Vagina (tissue), 2 donors: ENCODE measurements around the gene ADD3.

ENCODE experiments used
- POLR2A ChIP-seq, 2 donors: fragments of 450-650 bp; IDR thresholded peaks; one replicate each; pipeline ENCODE4 v1.6.1; 2017; ENCODE audit warnings: antibody characterized with exemption in 2 of 2, mild to moderate bottlenecking in 2 of 2, moderate library complexity in 2 of 2
- TF ChIP-seq, protein P1 (sequence below), 3 experiments: fragments of 450-650 bp in 2 of 3; fragments of 200-600 bp in 1 of 3; sonication (generic) in 1 of 3; IDR thresholded peaks; one replicate each; pipeline ENCODE4 v1.5.1; 2017 to 2019; ENCODE audit warnings: antibody characterized with exemption in 3 of 3, mild to moderate bottlenecking in 2 of 3, moderate library complexity in 2 of 3

- TF ChIP-seq, protein P1, sequence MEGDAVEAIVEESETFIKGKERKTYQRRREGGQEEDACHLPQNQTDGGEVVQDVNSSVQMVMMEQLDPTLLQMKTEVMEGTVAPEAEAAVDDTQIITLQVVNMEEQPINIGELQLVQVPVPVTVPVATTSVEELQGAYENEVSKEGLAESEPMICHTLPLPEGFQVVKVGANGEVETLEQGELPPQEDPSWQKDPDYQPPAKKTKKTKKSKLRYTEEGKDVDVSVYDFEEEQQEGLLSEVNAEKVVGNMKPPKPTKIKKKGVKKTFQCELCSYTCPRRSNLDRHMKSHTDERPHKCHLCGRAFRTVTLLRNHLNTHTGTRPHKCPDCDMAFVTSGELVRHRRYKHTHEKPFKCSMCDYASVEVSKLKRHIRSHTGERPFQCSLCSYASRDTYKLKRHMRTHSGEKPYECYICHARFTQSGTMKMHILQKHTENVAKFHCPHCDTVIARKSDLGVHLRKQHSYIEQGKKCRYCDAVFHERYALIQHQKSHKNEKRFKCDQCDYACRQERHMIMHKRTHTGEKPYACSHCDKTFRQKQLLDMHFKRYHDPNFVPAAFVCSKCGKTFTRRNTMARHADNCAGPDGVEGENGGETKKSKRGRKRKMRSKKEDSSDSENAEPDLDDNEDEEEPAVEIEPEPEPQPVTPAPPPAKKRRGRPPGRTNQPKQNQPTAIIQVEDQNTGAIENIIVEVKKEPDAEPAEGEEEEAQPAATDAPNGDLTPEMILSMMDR (IDR thresholded peaks at IDR 0.05): no peak
- no peak for TF ChIP-seq POLR2A (IDR thresholded peaks at IDR 0.05)
These were observed 4.3 kb upstream of the ADD3 start for GRCh38 chr10:110003524-110003885.
